HEK293T (cell line): ENCODE measurements around the gene TMEM242.
"Not testable (repeated sequence)": the region's sequence is repeated elsewhere in the genome, so short reads cannot be mapped to it uniquely, and the experiment has no call there.

Experiments
- CTCF ChIA-PET: fragments of 350-600 bp; formaldehyde crosslinking; extraction: SDS; loops from one replicate; lab custom pipeline; 2021; ENCODE audit warnings: antibody characterized with exemption, inconsistent platforms; lab: Yijun Ruan, JAX
- POLR2A ChIA-PET: fragments of 350-600 bp; formaldehyde crosslinking; extraction: SDS; loops from one replicate; lab custom pipeline; 2020; ENCODE audit warnings: antibody characterized with exemption, inconsistent platforms; lab: Yijun Ruan, JAX
- DNase-seq: peaks from one replicate; pipeline ENCODE4 v3.0.0; 2012; ENCODE audit warnings: mixed read lengths; ENCODE audit errors: extremely low spot score
- ARNT ChIP-seq: fragments of 450-650 bp; IDR thresholded peaks from 2 replicates; pipeline ENCODE4 v1.6.1; 2017; ENCODE audit warnings: mild to moderate bottlenecking
- BHLHE40 ChIP-seq: fragments of 450-650 bp; IDR thresholded peaks from 2 replicates; pipeline ENCODE4 v1.6.1; 2016; ENCODE audit warnings: mild to moderate bottlenecking, moderate library complexity, borderline replicate concordance
- CTBP1 ChIP-seq: fragments of 450-650 bp; IDR thresholded peaks from 2 replicates; pipeline ENCODE4 v1.6.1; 2016; ENCODE audit warnings: borderline replicate concordance
- ELF4 ChIP-seq: fragments of 450-650 bp; IDR thresholded peaks from 2 replicates; pipeline ENCODE4 v1.6.1; 2017; ENCODE audit warnings: antibody characterized with exemption
- FOXA1 ChIP-seq: fragments of 450-650 bp; IDR thresholded peaks from 2 replicates; pipeline ENCODE4 v1.6.1; 2016; ENCODE audit warnings: mild to moderate bottlenecking
- FOXK2 ChIP-seq: fragments of 450-650 bp; IDR thresholded peaks from 2 replicates; pipeline ENCODE4 v1.6.1; 2016; ENCODE audit warnings: mild to moderate bottlenecking
- FOXM1 ChIP-seq: fragments of 450-650 bp; IDR thresholded peaks from 2 replicates; pipeline ENCODE4 v1.6.1; 2017; ENCODE audit warnings: mild to moderate bottlenecking, borderline replicate concordance
- HDGF ChIP-seq: fragments of 450-650 bp; IDR thresholded peaks from 2 replicates; pipeline ENCODE4 v1.6.1; 2017; ENCODE audit warnings: antibody characterized with exemption, borderline replicate concordance
- L3MBTL2 ChIP-seq: fragments of 450-650 bp; conservative IDR thresholded peaks from 2 replicates; pipeline ENCODE4 v1.6.1; 2016; ENCODE audit warnings: mild to moderate bottlenecking
- LEF1 ChIP-seq: fragments of 450-650 bp; IDR thresholded peaks from 2 replicates; pipeline ENCODE4 v1.6.1; 2017; ENCODE audit warnings: mild to moderate bottlenecking, borderline replicate concordance
- NFRKB ChIP-seq: fragments of 450-650 bp; IDR thresholded peaks from 2 replicates; pipeline ENCODE4 v1.6.1; 2016; ENCODE audit warnings: mild to moderate bottlenecking, moderate library complexity
- SP1 ChIP-seq: fragments of 450-650 bp; IDR thresholded peaks from 2 replicates; pipeline ENCODE4 v1.6.1; 2017
- SUZ12 ChIP-seq: fragments of 450-650 bp; IDR thresholded peaks from 2 replicates; pipeline ENCODE4 v1.6.1; 2016; ENCODE audit warnings: mild to moderate bottlenecking
- TARDBP ChIP-seq: fragments of 450-650 bp; IDR thresholded peaks from 2 replicates; pipeline ENCODE4 v1.6.1; 2016
- ZNF384 ChIP-seq: fragments of 450-650 bp; IDR thresholded peaks from 2 replicates; pipeline ENCODE4 v1.6.1; 2016
- TF ChIP-seq, protein P1 (sequence below): fragments of 450-650 bp; IDR thresholded peaks from 2 replicates; pipeline ENCODE4 v1.6.1; 2016

Gene TMEM242

DNA sequence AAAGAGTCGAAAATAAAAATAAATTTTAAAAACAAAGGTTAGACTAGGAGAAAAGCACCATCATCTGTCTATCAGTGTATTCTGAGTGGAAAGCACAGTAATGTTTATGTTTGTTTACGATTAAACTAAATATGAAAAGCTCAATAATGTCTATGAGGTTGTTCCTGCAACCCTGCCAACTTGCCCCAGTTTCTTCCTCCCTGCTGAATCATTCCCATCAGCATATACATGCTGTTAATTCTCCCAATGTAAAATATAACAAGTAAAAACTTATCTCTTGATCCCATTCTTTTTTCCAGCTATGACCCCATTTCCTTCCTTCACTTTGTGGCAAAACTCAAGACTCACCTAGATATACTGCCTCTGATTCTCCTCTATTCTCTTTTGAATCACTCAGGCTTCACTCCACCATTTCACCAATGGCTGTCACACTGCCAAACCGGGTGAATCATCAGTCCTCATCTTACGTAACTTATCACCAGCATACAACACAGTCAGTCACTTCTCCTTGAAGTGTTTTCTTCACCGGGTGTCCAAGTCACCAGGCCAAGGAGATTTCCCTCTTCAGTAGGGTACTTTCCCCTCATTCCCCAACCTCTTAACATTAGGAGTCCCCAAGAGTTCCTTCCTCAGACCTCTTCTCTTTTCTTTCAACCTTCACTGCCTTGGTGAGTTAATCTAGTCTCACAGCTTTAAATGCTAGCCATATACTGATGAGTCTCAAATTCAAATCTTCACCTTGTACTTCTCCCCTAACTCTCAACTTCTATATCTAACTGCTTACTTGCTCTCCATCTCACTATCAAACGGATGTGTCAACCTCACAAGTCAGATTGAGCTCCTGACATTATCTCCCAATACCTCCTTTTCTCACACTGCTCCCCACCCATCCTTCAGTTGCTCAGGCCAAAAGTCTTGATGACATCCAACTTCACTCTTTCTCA, 6.2 kb downstream of the TMEM242 start:
- ChIA-PET POLR2A (no interaction called here), CTCF (interaction anchor here (1.0 kb wide), 1 partner anchor 11 kb away, joined by 3 read pairs; no protein-coding TSS in a partner anchor)
- no peak for TF ChIP-seq FOXM1
- TF ChIP-seq LEF1: no peak
- TF ChIP-seq FOXA1: no peak
- no peak for TF ChIP-seq CTBP1
- TF ChIP-seq SUZ12: no peak
- no peak for TF ChIP-seq BHLHE40
- no peak for TF ChIP-seq NFRKB

DNA sequence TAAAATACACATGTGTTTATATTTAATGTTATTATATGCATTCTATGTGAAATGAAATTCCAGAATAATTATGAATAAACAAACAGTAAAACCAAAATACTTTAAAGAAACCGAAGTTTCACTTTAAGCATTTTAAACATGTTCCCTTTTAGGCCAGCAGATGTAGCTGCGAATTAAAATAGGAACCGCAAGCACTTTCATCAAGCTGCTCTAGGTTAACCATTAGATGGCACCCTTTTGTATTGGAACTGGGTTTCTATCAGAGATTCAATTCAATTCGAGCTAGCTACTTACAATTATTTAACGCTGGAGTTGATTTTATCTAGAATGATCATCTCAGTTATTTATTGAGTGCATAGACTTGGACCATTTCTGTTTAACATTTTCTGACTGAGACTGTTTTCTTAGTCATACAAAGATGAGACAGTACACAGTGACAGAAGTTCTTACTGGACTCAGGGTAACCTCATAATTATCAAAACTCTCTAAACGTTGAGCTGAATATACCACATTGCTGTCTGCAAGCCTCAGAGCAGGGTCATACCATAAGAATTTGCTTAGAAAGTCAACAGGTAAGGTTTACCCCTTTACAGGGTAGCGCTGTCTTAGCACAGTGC, 8.5 kb downstream of the TMEM242 start:
- DNase-seq: peak; percentile 68
- no peak for TF ChIP-seq TARDBP
- POLR2A ChIA-PET: interaction anchor here (1.0 to 1.3 kb wide), 2 partner anchors 9 to 65 kb away, joined by 3 to 21 read pairs; partner anchors contain the start of gene TMEM242
- CTCF ChIA-PET: interaction anchor here (0.7 to 1.9 kb wide), 5 partner anchors 9 to 352 kb away, joined by 3 to 14 read pairs (median 10); partner anchors contain the start of gene TMEM242

More for the DNA sequence above, 6.2 kb downstream of the TMEM242 start:
- DNase-seq: no peak

DNA sequence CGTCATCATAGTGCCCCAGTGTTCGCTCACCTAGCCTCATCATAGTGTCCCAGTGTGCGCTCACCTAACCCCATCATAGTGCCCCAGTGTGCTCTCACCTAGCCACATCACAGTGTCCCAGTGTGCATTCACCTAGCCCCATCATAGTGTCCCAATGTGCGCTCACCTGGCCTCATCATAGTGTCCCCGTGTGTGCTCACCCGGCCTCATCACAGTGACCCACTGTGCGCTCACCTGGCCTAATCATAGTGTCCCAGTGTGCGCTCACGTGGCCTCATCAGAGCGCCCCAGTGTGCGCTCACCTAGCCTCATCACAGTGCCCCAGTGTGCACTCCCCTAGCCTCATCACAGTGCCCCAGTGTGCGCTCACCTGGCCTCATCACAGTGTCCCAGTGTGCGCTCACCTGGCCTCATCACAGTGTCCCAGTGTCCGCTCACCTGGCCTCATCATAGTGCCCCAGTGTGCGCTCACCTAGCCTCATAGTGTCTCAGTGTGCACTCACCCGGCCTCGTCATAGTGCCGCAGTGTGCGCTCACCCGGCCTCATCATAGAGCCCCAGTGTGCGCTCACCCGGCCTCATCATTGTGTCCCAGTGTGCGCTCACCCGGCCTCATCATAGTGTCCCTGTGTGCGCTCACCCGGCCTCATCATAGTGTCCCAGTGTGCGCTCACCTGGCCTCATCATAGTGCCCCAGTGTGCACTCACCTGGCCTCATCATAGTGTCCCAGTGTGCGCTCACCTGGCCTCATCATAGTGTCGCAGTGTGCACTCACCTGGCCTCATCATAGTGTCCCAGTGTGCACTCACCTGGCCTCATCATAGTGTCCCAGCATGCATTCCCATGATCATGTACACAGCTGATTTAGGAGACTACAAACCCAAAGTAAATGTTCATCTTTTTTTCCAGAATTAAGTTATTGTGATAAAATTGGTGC, 9.5 kb downstream of the TMEM242 start:
- ChIA-PET POLR2A (interaction anchor here (1.3 kb wide), 1 partner anchor 10 kb away, joined by 21 read pairs; the partner anchor contains the start of gene TMEM242), CTCF (interaction anchor here (1.3 to 1.9 kb wide), 2 partner anchors 21 to 300 kb away, joined by 10 to 11 read pairs; no protein-coding TSS in a partner anchor)
- no peak for DNase-seq
- TF ChIP-seq, protein P1, sequence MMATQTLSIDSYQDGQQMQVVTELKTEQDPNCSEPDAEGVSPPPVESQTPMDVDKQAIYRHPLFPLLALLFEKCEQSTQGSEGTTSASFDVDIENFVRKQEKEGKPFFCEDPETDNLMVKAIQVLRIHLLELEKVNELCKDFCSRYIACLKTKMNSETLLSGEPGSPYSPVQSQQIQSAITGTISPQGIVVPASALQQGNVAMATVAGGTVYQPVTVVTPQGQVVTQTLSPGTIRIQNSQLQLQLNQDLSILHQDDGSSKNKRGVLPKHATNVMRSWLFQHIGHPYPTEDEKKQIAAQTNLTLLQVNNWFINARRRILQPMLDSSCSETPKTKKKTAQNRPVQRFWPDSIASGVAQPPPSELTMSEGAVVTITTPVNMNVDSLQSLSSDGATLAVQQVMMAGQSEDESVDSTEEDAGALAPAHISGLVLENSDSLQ: no peak
- TF ChIP-seq HDGF (no peak), LEF1 (no peak), FOXK2 (no peak), ARNT (no peak), FOXM1 (no peak), NFRKB (no peak), SUZ12 (no peak), FOXA1 (no peak), CTBP1 (no peak), L3MBTL2 (no peak), ELF4 (no peak), SP1 (no peak)

DNA sequence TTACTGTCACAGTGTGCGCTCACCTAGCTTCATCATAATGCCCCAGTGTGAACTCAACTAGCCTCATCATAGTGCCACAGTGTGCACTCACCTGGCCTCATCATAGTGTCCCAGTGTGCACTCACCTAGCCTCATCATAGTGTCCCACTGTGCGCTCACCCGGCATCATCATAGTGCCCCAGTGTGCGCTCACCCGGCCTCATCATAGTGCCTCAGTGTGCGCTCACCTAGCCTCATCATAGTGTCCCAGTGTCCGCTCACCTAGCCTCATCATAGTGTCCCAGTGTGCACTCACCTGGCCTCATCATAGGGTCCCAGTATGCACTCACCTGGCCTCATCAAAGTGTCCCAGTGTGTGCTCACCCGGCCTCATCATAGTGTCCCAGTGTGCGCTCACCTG, 10.6 kb downstream of the TMEM242 start:
- CTCF ChIA-PET: no interaction called here
- no peak for DNase-seq
- POLR2A ChIA-PET: no interaction called here
- TF ChIP-seq, protein P1: no peak
- TF ChIP-seq ZNF384 (no peak), TARDBP (no peak)

GRCh38 chr6:157310693-157311092, 12.6 kb downstream of the TMEM242 start:
- POLR2A ChIA-PET, CTCF ChIA-PET: not testable (repeated sequence)

GRCh38 chr6:157307661-157308060, 15.7 kb downstream of the TMEM242 start:
- ChIA-PET CTCF (no interaction called here), POLR2A (no interaction called here)
- TF ChIP-seq BHLHE40: no peak
- TF ChIP-seq NFRKB: no peak
- TF ChIP-seq ZNF384: no peak
- no peak for TF ChIP-seq L3MBTL2
- no peak for TF ChIP-seq LEF1
- no peak for TF ChIP-seq SP1
- no peak for TF ChIP-seq FOXK2
- TF ChIP-seq ELF4: no peak
- TF ChIP-seq, protein P1: no peak
- DNase-seq: no peak

More at GRCh38 chr6:157310693-157311092, 12.6 kb downstream of the TMEM242 start:
- not testable (repeated sequence) for DNase-seq
